MM.1S (cell line): ENCODE data around the gene GREB1.

Experiments used
- EZH2 ChIP-seq: fragments of 300-600 bp; sonication (generic); optimal IDR thresholded peaks from 2 replicates; pipeline ENCODE3; 2017; ENCODE audit warnings: low read depth, mild to moderate bottlenecking, antibody characterized with exemption, low read length, mixed read lengths
- EZH2phosphoT487 ChIP-seq: fragments of 300-600 bp; sonication (generic); IDR thresholded peaks from 2 replicates; pipeline ENCODE4 v1.6.1; 2018; ENCODE audit warnings: antibody characterized with exemption, low read length
- TF ChIP-seq, protein P1 (sequence below): fragments of 300-600 bp; sonication (generic); IDR thresholded peaks from 2 replicates; pipeline ENCODE4 v1.5.1; 2016; ENCODE audit warnings: antibody characterized with exemption, low read length, mixed read lengths

- TF ChIP-seq, protein P1, sequence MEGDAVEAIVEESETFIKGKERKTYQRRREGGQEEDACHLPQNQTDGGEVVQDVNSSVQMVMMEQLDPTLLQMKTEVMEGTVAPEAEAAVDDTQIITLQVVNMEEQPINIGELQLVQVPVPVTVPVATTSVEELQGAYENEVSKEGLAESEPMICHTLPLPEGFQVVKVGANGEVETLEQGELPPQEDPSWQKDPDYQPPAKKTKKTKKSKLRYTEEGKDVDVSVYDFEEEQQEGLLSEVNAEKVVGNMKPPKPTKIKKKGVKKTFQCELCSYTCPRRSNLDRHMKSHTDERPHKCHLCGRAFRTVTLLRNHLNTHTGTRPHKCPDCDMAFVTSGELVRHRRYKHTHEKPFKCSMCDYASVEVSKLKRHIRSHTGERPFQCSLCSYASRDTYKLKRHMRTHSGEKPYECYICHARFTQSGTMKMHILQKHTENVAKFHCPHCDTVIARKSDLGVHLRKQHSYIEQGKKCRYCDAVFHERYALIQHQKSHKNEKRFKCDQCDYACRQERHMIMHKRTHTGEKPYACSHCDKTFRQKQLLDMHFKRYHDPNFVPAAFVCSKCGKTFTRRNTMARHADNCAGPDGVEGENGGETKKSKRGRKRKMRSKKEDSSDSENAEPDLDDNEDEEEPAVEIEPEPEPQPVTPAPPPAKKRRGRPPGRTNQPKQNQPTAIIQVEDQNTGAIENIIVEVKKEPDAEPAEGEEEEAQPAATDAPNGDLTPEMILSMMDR = no peak
- TF ChIP-seq EZH2 = no peak
- no peak for TF ChIP-seq EZH2phosphoT487
These were observed 91.0 kb downstream of the GREB1 start for GRCh38 chr2:11624893-11625292.
